MCF 10A (cell line): ENCODE results near the gene PPFIBP2. TPM values are rescaled to one million over a fixed set of nuclear protein-coding genes. Genes with fewer than 3 reads are reported as not detected.
A peak's percentile ranks its signal among the peaks of the same experiment; 100 is the strongest.

Experiments
- BruUV-seq: library from RNA; stranded (reverse); fragments of 400-500 nt; replicated peaks from 2 replicates; lab custom pipeline; 2021; lab: Mats Ljungman, UMichigan
- CTCF ChIA-PET: fragments of 300-600 bp; sonication (Branson Sonifier 250); formaldehyde crosslinking; extraction: SDS; loops from one replicate; lab custom pipeline; 2021; ENCODE audit warnings: antibody characterized with exemption, inconsistent platforms; lab: Yijun Ruan, JAX
- POLR2A ChIA-PET: fragments of 300-600, 350-650 bp; sonication (Branson Sonifier 250); formaldehyde crosslinking; extraction: SDS; loops from one replicate; lab custom pipeline; 2020; ENCODE audit warnings: antibody characterized with exemption, inconsistent platforms; lab: Yijun Ruan, JAX
- DNase-seq: peaks from one replicate; pipeline ENCODE4 v3.0.0-alpha.2; 2018; ENCODE audit not compliant: unreplicated experiment
- H3K27ac Mint-ChIP-seq: one replicate; pipeline ENCODE4 v1.8.0; 2022; ENCODE audit warnings: mild to moderate bottlenecking, low read depth, mixed read lengths; ENCODE audit not compliant: unreplicated experiment
- H3K27me3 Mint-ChIP-seq: one replicate; pipeline ENCODE4 v1.8.0; 2022; ENCODE audit warnings: mixed read lengths; ENCODE audit not compliant: insufficient read depth, unreplicated experiment
- H3K36me3 Mint-ChIP-seq: one replicate; pipeline ENCODE4 v1.8.0; 2022; ENCODE audit warnings: mild to moderate bottlenecking, moderate library complexity, mixed read lengths; ENCODE audit not compliant: insufficient read depth, unreplicated experiment
- H3K4me1 Mint-ChIP-seq: one replicate; pipeline ENCODE4 v1.8.0; 2022; ENCODE audit warnings: mixed read lengths; ENCODE audit not compliant: insufficient read depth, unreplicated experiment
- H3K4me3 Mint-ChIP-seq: one replicate; pipeline ENCODE4 v1.8.0; 2022; ENCODE audit warnings: mild to moderate bottlenecking, moderate library complexity, mixed read lengths; ENCODE audit not compliant: unreplicated experiment
- H3K9me3 Mint-ChIP-seq: one replicate; pipeline ENCODE4 v1.8.0; 2022; ENCODE audit warnings: mixed read lengths; ENCODE audit not compliant: unreplicated experiment
- CTCF ChIP-seq: fragments of 200-600 bp; IDR thresholded peaks from one replicate; pipeline ENCODE4 v1.8.0; 2022; ENCODE audit warnings: antibody characterized with exemption, mild to moderate bottlenecking; ENCODE audit not compliant: unreplicated experiment
- intact Hi-C: fragments of 100-400 bp; cut with micrococcal nuclease; formaldehyde crosslinking; loops from 2 replicates; pipeline ENCODE4 v1.14.1; 2022
- total RNA-seq: library from RNA; stranded (reverse); gene quantifications from 2 replicates; pipeline ENCODE4 v1.2.3, GENCODE V29; 2022

Gene PPFIBP2
- total RNA-seq, 1 experiment from 2014 or later = 3.5 TPM

DNA sequence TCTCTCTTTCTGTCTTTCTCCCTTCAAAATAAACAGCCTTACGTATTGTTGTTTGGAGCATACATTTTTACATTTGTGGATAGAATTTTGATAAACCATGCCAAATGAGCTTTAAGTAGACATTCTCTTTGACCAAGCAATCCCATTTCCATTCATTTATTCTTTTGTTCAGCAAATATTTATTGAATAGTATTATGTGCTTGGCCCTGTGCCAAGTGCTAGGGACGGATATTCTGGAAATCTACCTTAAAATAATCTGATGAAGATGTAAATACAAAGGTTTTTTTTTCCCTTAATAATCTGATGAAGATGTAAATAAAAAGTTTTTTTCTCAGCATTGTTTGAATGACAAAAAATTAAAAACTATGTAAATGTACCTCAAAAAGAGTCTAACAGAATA is 26.4 kb upstream of the PPFIBP2 start:
- no peaks in the 10 kb centered on the region for H3K9me3 Mint-ChIP-seq
- POLR2A ChIA-PET = no interaction called here
- H3K27me3 Mint-ChIP-seq = no peaks in the 10 kb centered on the region
- CTCF ChIA-PET = interaction anchor here (0.7 to 1.3 kb wide), 3 partner anchors 14 to 33 kb away, joined by 3 to 4 read pairs (median 3); partner anchors contain the start of gene PPFIBP2
- no peak for TF ChIP-seq CTCF
- intact Hi-C loops = no loop called here
- no TSS peak for BruUV-seq
- H3K4me3 Mint-ChIP-seq = no peak overlapping the region
- peaks cover 11% of the 10 kb centered on the region for H3K4me1 Mint-ChIP-seq
- no peak for DNase-seq
- H3K36me3 Mint-ChIP-seq = no peaks in the 10 kb centered on the region
- no peak overlapping the region for H3K27ac Mint-ChIP-seq

- DNase-seq = no peak
- no peak for TF ChIP-seq CTCF
- no TSS peak for BruUV-seq
- H3K4me3 Mint-ChIP-seq = no peak overlapping the region
- H3K27ac Mint-ChIP-seq = no peak overlapping the region
- POLR2A ChIA-PET = no interaction called here
- no peaks in the 10 kb centered on the region for H3K36me3 Mint-ChIP-seq
- no peaks in the 10 kb centered on the region for H3K27me3 Mint-ChIP-seq
- no peaks in the 10 kb centered on the region for H3K9me3 Mint-ChIP-seq
- CTCF ChIA-PET = interaction anchor here (0.7 to 1.1 kb wide), 2 partner anchors 17 to 47 kb away, joined by 3 to 4 read pairs; no protein-coding TSS in a partner anchor
- intact Hi-C loops = no loop called here
- H3K4me1 Mint-ChIP-seq = peaks cover 11% of the 10 kb centered on the region
Observed at GRCh38 chr11:7488681-7489080, 25.1 kb upstream of the PPFIBP2 start.

DNA sequence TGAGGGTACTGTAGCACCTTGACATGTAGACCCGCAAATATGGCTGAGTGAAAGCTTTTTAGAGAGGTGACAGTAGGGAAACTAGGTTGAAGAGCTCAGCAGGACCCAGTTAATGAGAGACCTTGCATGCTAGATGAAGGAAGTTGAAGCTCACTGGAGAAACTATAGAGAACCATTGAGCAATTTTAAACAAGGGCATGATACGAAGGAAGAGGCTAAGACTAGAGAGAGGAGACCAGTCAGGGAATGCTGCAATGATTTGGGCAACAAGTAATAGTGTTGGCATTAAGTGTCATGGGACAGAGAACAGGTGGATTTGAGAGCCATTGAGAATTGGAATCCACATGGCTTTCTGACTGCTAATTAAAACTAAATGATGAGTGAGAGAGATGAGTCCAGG is 24.4 kb upstream of the PPFIBP2 start:
- DNase-seq = no peak
- BruUV-seq = no TSS peak
- intact Hi-C loops = no loop called here
- H3K9me3 Mint-ChIP-seq = no peaks in the 10 kb centered on the region
- ChIA-PET POLR2A (interaction anchor here (0.7 to 0.8 kb wide), 2 partner anchors 20 to 34 kb away, joined by 3 to 4 read pairs; no protein-coding TSS in a partner anchor), CTCF (interaction anchor here (0.5 to 1.1 kb wide), 5 partner anchors 16 to 635 kb away, joined by 3 to 4 read pairs (median 3); no protein-coding TSS in a partner anchor)
- H3K4me3 Mint-ChIP-seq = no peak overlapping the region
- no peaks in the 10 kb centered on the region for H3K27me3 Mint-ChIP-seq
- peaks cover 11% of the 10 kb centered on the region for H3K4me1 Mint-ChIP-seq
- no peak overlapping the region for H3K27ac Mint-ChIP-seq
- no peaks in the 10 kb centered on the region for H3K36me3 Mint-ChIP-seq
- TF ChIP-seq CTCF = no peak

GRCh38 chr11:7490054-7490453 is 23.7 kb upstream of the PPFIBP2 start:
- no peak for TF ChIP-seq CTCF
- intact Hi-C loops = no loop called here
- Mint-ChIP-seq H3K27me3 (no peaks in the 10 kb centered on the region), H3K36me3 (no peaks in the 10 kb centered on the region), H3K4me3 (no peak overlapping the region), H3K9me3 (no peaks in the 10 kb centered on the region), H3K4me1 (peaks cover 11% of the 10 kb centered on the region), H3K27ac (no peak overlapping the region)
- ChIA-PET CTCF (interaction anchor here (0.8 to 1.6 kb wide), 5 partner anchors 15 to 202 kb away, joined by 3 to 9 read pairs (median 3); partner anchors contain the start of gene PPFIBP2), POLR2A (interaction anchor here (0.8 to 1.5 kb wide), 2 partner anchors 20 to 34 kb away, joined by 4 to 6 read pairs; no protein-coding TSS in a partner anchor)
- BruUV-seq = no TSS peak
- peak; percentile 64 for DNase-seq
